HCT116 (cell line): Measurements from ENCODE around the gene EHBP1. TPM values are rescaled to one million over a fixed set of nuclear protein-coding genes. Genes with fewer than 3 reads are reported as not detected.

ENCODE experiments used
- ATAC-seq: fragments of 200-7000 bp; cut with Tn5 transposase; 2 replicates; pipeline ENCODE4 v1.9.1; 2020; ENCODE audit warnings: mild to moderate bottlenecking, moderate library complexity
- BruUV-seq: library from RNA; stranded (reverse); fragments of 400-500 nt; replicated peaks from 2 replicates; lab custom pipeline; 2021; lab: Mats Ljungman, UMichigan
- CTCF ChIA-PET: fragments of 300-600 bp; sonication (Branson Sonifier 250); formaldehyde crosslinking; loops from one replicate; lab custom pipeline; 2021; ENCODE audit warnings: antibody characterized with exemption; lab: Charles Lee
- POLR2A ChIA-PET: fragments of 300-600, 350-600 bp; sonication (Branson Sonifier 250); formaldehyde crosslinking; loops from one replicate; lab custom pipeline; 2021; ENCODE audit warnings: antibody characterized with exemption; lab: Charles Lee
- RAD21 ChIA-PET, 2 experiments: fragments of 300-600 bp; sonication (Branson Sonifier 250); formaldehyde crosslinking; loops; one replicate each; lab custom pipeline; 2023; ENCODE audit warnings: low total read pairs in 2 of 2; ENCODE audit not compliant: uncharacterized antibody in 2 of 2, unreplicated experiment in 2 of 2, low non-redundant PET in 1 of 2; lab: Charles Lee
- DNase-seq: peaks from one replicate; pipeline ENCODE4 v3.0.0-alpha.2; 2010; ENCODE audit warnings: low read depth, low spot score
- H2AFZ ChIP-seq: fragments of 200-600 bp; shearing (Covaris generic), sonication (generic); 2 replicates; pipeline ENCODE4 v1.6.1; 2017; ENCODE audit warnings: low read depth, mixed run types, mixed read lengths, antibody characterized with exemption, low read length; ENCODE audit not compliant: poor library complexity, severe bottlenecking
- H3K27ac ChIP-seq: 2 replicates; pipeline ENCODE4 v1.5.1; 2012; ENCODE audit warnings: low read depth, low read length
- H3K27me3 ChIP-seq: fragments of 200-600 bp; sonication (generic); 2 replicates; pipeline ENCODE4 v1.6.1; 2016; ENCODE audit warnings: mixed run types, low read length, mixed read lengths; ENCODE audit not compliant: insufficient read depth
- H3K36me3 ChIP-seq, 2 experiments: fragments of 200-500 bp in 1 of 2; fragments of 200-600 bp in 1 of 2; sonication (Bioruptor generic) in 1 of 2; sonication (generic) in 1 of 2; 2 replicates each; pipeline versions ENCODE4 v1.5.1 to v1.6.1; 2014 to 2016; ENCODE audit warnings: low read length in 2 of 2, inconsistent platforms in 1 of 2, mixed read lengths in 1 of 2, mixed run types in 1 of 2; ENCODE audit not compliant: insufficient read depth in 2 of 2, control insufficient read depth in 1 of 2
- H3K4me1 ChIP-seq, 2 experiments: fragments of 200-600 bp in 1 of 2; sonication (generic) in 1 of 2; 2 replicates each; pipeline versions ENCODE4 v1.5.1 to v1.6.1; 2012 to 2017; ENCODE audit warnings: low read length in 2 of 2, inconsistent platforms in 1 of 2, mild to moderate bottlenecking in 1 of 2, mixed read lengths in 1 of 2, mixed run types in 1 of 2, moderate library complexity in 1 of 2; ENCODE audit not compliant: insufficient read depth in 2 of 2, control insufficient read depth in 1 of 2
- H3K4me2 ChIP-seq: fragments of 200-600 bp; sonication (generic); 2 replicates; pipeline ENCODE4 v1.6.1; 2017; ENCODE audit warnings: mixed run types, low read length, mixed read lengths
- H3K4me3 ChIP-seq, 2 experiments: fragments of 200-600 bp in 1 of 2; sonication (generic) in 1 of 2; replicated peaks in 1 of 2; 2 replicates each; pipeline ENCODE4 v1.5.1; 2011 to 2016; ENCODE audit warnings: low read length in 2 of 2, control low read depth in 1 of 2, low read depth in 1 of 2, mild to moderate bottlenecking in 1 of 2, mixed read lengths in 1 of 2, mixed run types in 1 of 2
- H3K79me2 ChIP-seq: fragments of 200-600 bp; sonication (generic); 2 replicates; pipeline ENCODE4 v1.6.1; 2017; ENCODE audit warnings: mild to moderate bottlenecking, mixed run types, low read length, moderate library complexity, mixed read lengths; ENCODE audit not compliant: insufficient read depth
- H3K9ac ChIP-seq: fragments of 200-600 bp; sonication (generic); 2 replicates; pipeline ENCODE4 v1.6.1; 2016; ENCODE audit warnings: low read length, mixed read lengths
- H3K9me2 ChIP-seq: fragments of 200-600 bp; sonication (generic), shearing (Covaris generic); 2 replicates; pipeline ENCODE4 v1.6.1; 2017; ENCODE audit warnings: mixed run types, mild to moderate bottlenecking, moderate library complexity; ENCODE audit not compliant: insufficient read depth
- H3K9me3 ChIP-seq, 2 experiments: fragments of 200-500 bp in 1 of 2; fragments of 200-600 bp in 1 of 2; sonication (Bioruptor generic) in 1 of 2; sonication (generic) in 1 of 2; 2 replicates each; pipeline ENCODE4 v1.6.1; 2014 to 2017; ENCODE audit warnings: low read length in 2 of 2, mixed read lengths in 2 of 2, inconsistent platforms in 1 of 2, low read depth in 1 of 2, mild to moderate bottlenecking in 1 of 2, mixed run types in 1 of 2, moderate library complexity in 1 of 2; ENCODE audit not compliant: control insufficient read depth in 1 of 2, insufficient read depth in 1 of 2
- H4K20me1 ChIP-seq: fragments of 200-600 bp; sonication (generic), shearing (Covaris generic); 2 replicates; pipeline ENCODE4 v1.6.1; 2017; ENCODE audit warnings: mixed run types, mild to moderate bottlenecking, moderate library complexity; ENCODE audit not compliant: insufficient read depth
- ELF1 ChIP-seq: IDR thresholded peaks from 2 replicates; pipeline ENCODE4 v1.6.1; 2012; ENCODE audit warnings: low read depth, borderline replicate concordance
- EZH2phosphoT487 ChIP-seq: fragments of 200-600 bp; IDR thresholded peaks from 2 replicates; pipeline ENCODE4 v1.6.1; 2018; ENCODE audit warnings: antibody characterized with exemption, borderline replicate concordance
- MAX ChIP-seq: IDR thresholded peaks from 2 replicates; pipeline ENCODE4 v1.6.1; 2012
- POLR2AphosphoS5 ChIP-seq: IDR thresholded peaks from 2 replicates; pipeline ENCODE4 v1.6.1; 2011; ENCODE audit warnings: mild to moderate bottlenecking, low read depth, low read length, moderate library complexity
- TCF7L2 ChIP-seq: IDR thresholded peaks from 2 replicates; pipeline ENCODE4 v1.7.0; 2011; ENCODE audit warnings: borderline replicate concordance, inconsistent platforms; ENCODE audit not compliant: insufficient read depth, insufficient read length; ENCODE audit errors: extremely low read depth
- intact Hi-C: fragments of 100-400 bp; cut with micrococcal nuclease; formaldehyde crosslinking; loops from 2 replicates; pipeline ENCODE4 v1.10.0; 2022
- total RNA-seq: library from RNA; stranded (reverse); gene quantifications from one replicate; pipeline ENCODE4 v1.2.1, GENCODE V29; 2021; ENCODE audit not compliant: unreplicated experiment
- TF ChIP-seq, protein P1 (sequence below): IDR thresholded peaks from 2 replicates; pipeline ENCODE4 v1.6.1; 2012

The EHBP1 gene
- total RNA-seq, 1 experiment from 2014 or later: 89.9 TPM

GRCh38 chr2:63058921-63059792 lies 353.6 kb downstream of the EHBP1 start (continued):
- TF ChIP-seq, protein P1, sequence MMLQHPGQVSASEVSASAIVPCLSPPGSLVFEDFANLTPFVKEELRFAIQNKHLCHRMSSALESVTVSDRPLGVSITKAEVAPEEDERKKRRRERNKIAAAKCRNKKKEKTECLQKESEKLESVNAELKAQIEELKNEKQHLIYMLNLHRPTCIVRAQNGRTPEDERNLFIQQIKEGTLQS: no peak
- TF ChIP-seq TCF7L2 (no peak), EZH2phosphoT487 (no peak)

DNA sequence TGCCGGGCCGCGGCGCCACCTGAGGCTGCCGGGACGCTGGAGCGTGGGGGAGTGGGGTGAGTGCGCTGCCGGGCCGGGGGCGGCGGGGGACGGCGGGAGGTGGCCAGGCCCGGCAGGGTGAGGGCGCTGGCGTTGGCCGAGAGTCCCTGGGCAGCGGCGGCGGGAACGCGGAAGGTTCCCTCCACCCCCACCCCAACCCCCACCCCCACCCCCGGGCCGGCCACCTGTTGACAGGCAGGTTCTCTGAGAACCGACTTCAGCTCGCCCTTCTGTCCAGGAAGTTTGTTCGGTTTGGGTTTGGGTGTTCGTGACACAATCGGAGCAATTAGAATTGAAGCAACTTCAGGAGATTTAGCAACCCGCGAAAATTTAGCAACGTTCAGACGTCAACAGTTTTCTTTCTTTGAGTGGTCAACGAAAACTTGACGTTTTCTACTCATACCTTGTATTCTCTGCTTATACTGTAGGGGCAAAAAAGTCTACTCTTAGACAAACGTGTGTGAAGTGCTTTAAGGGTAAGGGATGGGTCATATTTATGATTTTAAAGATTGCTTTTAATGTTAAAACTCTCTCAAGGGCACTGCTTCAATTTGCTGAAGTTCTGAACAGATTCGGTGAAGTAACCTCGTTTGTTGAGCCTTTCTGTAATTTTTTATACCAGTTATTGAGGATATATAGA lies 354.4 kb downstream of the EHBP1 start:
- ChIA-PET CTCF (no interaction called here), POLR2A (no interaction called here), RAD21 (no interaction called here)
- no peak for DNase-seq
- Histone ChIP-seq H4K20me1 (no peaks in the 10 kb centered on the region), H3K79me2 (no peaks in the 10 kb centered on the region), H3K9me3 (no peaks in the 10 kb centered on the region), H3K36me3 (peaks cover 0 to 15% of the 10 kb centered on the region in 2 experiments; a peak in 2 of 4 replicates), H3K27me3 (no peaks in the 10 kb centered on the region), H3K4me1 (no peaks in the 10 kb centered on the region), H3K9me2 (no peaks in the 10 kb centered on the region), H3K4me2 (no peak overlapping the region)
- no peak for ATAC-seq
- intact Hi-C loops: no loop called here
- BruUV-seq: no TSS peak
- TF ChIP-seq POLR2AphosphoS5 (no peak), TCF7L2 (no peak), MAX (no peak), ELF1 (no peak)
- TF ChIP-seq, all 23 proteins: peak for 0
- Histone ChIP-seq H2AFZ (no peak overlapping the region), H3K27ac (no peak overlapping the region), H3K9ac (no peak overlapping the region), H3K4me3 (no peak overlapping the region)
